HG03066 (cell line): ENCODE results near the gene CASK.

Experiments
- ATAC-seq: cut with Tn5 transposase; IDR thresholded peaks from one replicate; pipeline ENCODE4 v1.9.1; 2021; ENCODE audit warnings: low read depth; ENCODE audit not compliant: unreplicated experiment

CASK gene

GRCh38 chrX:41917517-41917916 is 5.8 kb downstream of the CASK start:
- no peak for ATAC-seq

- no peak for ATAC-seq
Measured at GRCh38 chrX:41913476-41913875, 9.9 kb downstream of the CASK start.

GRCh38 chrX:41912923-41913322 is 10.4 kb downstream of the CASK start:
- no peak for ATAC-seq

GRCh38 chrX:41909068-41909467 is 14.3 kb downstream of the CASK start:
- ATAC-seq = no peak

- ATAC-seq = no peak
Measured at GRCh38 chrX:41906515-41907187, 16.7 kb downstream of the CASK start.

- no peak for ATAC-seq
Measured at GRCh38 chrX:41903544-41903943, 19.8 kb downstream of the CASK start.

GRCh38 chrX:41900321-41900720 is 23.0 kb downstream of the CASK start:
- ATAC-seq = no peak

- no peak for ATAC-seq
Measured at GRCh38 chrX:41895826-41896225, 27.5 kb downstream of the CASK start.

- no peak for ATAC-seq
Measured at GRCh38 chrX:41890026-41890423, 33.3 kb downstream of the CASK start.

- ATAC-seq = no peak
Measured at GRCh38 chrX:41889317-41890025, 33.9 kb downstream of the CASK start.

GRCh38 chrX:41887691-41888090 is 35.7 kb downstream of the CASK start:
- ATAC-seq = no peak

- no peak for ATAC-seq
Measured at GRCh38 chrX:41885724-41886123, 37.6 kb downstream of the CASK start.

GRCh38 chrX:41881166-41881565 is 42.2 kb downstream of the CASK start:
- no peak for ATAC-seq

GRCh38 chrX:41877167-41877566 is 46.2 kb downstream of the CASK start:
- no peak for ATAC-seq

- no peak for ATAC-seq
Measured at GRCh38 chrX:41875142-41875541, 48.2 kb downstream of the CASK start.

GRCh38 chrX:41870719-41871151 is 52.6 kb downstream of the CASK start:
- no peak for ATAC-seq

- no peak for ATAC-seq
Measured at GRCh38 chrX:41868392-41868977, 54.9 kb downstream of the CASK start.

- no peak for ATAC-seq
Measured at GRCh38 chrX:41863343-41864203, 59.8 kb downstream of the CASK start.

- no peak for ATAC-seq
Measured at GRCh38 chrX:41862562-41863184, 60.7 kb downstream of the CASK start.

- ATAC-seq = no peak
Measured at GRCh38 chrX:41858161-41858775, 65.1 kb downstream of the CASK start.
